ENCODE data around the gene BSN. TPM values are rescaled to one million over a fixed set of nuclear protein-coding genes. Genes with fewer than 3 reads are reported as not detected.

The BSN gene
- total and polyA plus RNA-seq, 2 of the 4 experiments (the other 2 are of a cell fraction) = under 0.01 to 0.03 TPM

- no peak overlapping the region for H2AFZ ChIP-seq (replicated peaks; ENCODE audit: low read length, poor library complexity)
- H3K23ac ChIP-seq (ENCODE audit: low read depth, low read length) = no peak overlapping the region
- no peaks in the 10 kb centered on the region for H3K9me1 ChIP-seq (ENCODE audit: insufficient read depth, low read length)
- no peak overlapping the region for H3K27ac ChIP-seq (ENCODE audit: insufficient read depth, low read length)
- intact Hi-C loops (cut with micrococcal nuclease) = loop anchor here (1.0 to 10.0 kb wide), 3 partner anchors 135 to 391 kb away; no protein-coding TSS in a partner anchor
- no peaks in the 10 kb centered on the region for H3K27me3 ChIP-seq (ENCODE audit: control insufficient read depth, insufficient read depth, low read length)
- no peaks in the 10 kb centered on the region for H3K9me3 ChIP-seq (ENCODE audit: control insufficient read depth, insufficient read depth, low read length)
- ATAC-seq (ENCODE audit: low read depth) (no peak), DNase-seq (no peak)
- no peak overlapping the region for H3K18ac ChIP-seq (ENCODE audit: low read depth, low read length)
- H4K8ac ChIP-seq (ENCODE audit: low read depth in 2 of 2, low read length in 2 of 2) = no peak overlapping the region
- H3K9ac ChIP-seq (ENCODE audit: low read depth, low read length) = no peak overlapping the region
- no peaks in the 10 kb centered on the region for H3K4me1 ChIP-seq (ENCODE audit: control insufficient read depth, insufficient read depth, low read length)
- POLR2A ChIA-PET (ENCODE audit: unreplicated experiment) = no interaction called here
- WGBS, 2 experiments (ENCODE audit: extremely low coverage in 2 of 2, insufficient read length in 1 of 2) = 92% methylated on average over 7 of the region's 7 CpGs; no CpG with 5 or more reads in 1 of the 2 experiments
- no peak overlapping the region for H3K4me2 ChIP-seq (ENCODE audit: low read depth, low read length)
- H2BK20ac ChIP-seq (ENCODE audit: low read depth, low read length) = no peak overlapping the region
- H2BK120ac ChIP-seq (ENCODE audit: low read depth, low read length) = no peak overlapping the region
- TF ChIP-seq MXI1 (IDR thresholded peaks at IDR 0.05; ENCODE audit: borderline replicate concordance, low read depth, low read length) = no peak
- no peak for TF ChIP-seq POLR2A (IDR thresholded peaks at IDR 0.05; ENCODE audit: low read depth, low read length)
- no peak overlapping the region for H3K56ac ChIP-seq (ENCODE audit: extremely low read depth, insufficient read depth, low read length)
- no TSS peak for BruUV-seq (replicated peaks)
- dilution Hi-C loops (cut with HindIII; ENCODE audit: low sequenced_read_pairs, unreplicated experiment) = no loop called here
- no peak overlapping the region for H2AK5ac ChIP-seq (ENCODE audit: low read depth, low read length)
- peaks cover 7% of the 10 kb centered on the region; the same call in 1 of the 2 replicates for H4K20me1 ChIP-seq (ENCODE audit: insufficient read depth, low read length)
- H4K5ac ChIP-seq (ENCODE audit: low read depth, low read length) = no peak overlapping the region
- H2AK9ac ChIP-seq (replicated peaks; ENCODE audit: low read depth, low read length, poor library complexity) = peak overlapping the region; percentile 85
- CTCF ChIA-PET = interaction anchor here (0.5 kb wide), 1 partner anchor 258 kb away, joined by 3 read pairs; no protein-coding TSS in a partner anchor
- no peak overlapping the region for H3K4ac ChIP-seq (ENCODE audit: low read depth, low read length)
- H3K14ac ChIP-seq (replicated peaks; ENCODE audit: low read depth, low read length) = no peak overlapping the region
- in situ Hi-C loops (cut with MboI; ENCODE audit: low sequenced_read_pairs) = loop anchor here (5.0 kb wide), 2 partner anchors 138 to 203 kb away; no protein-coding TSS in a partner anchor
- no peaks in the 10 kb centered on the region for H3K79me1 ChIP-seq (ENCODE audit: low read depth in 1 of 2, low read length in 2 of 2)
- H2BK15ac ChIP-seq (ENCODE audit: low read depth, low read length) = no peak overlapping the region
- H3K36me3 ChIP-seq (ENCODE audit: control insufficient read depth, insufficient read depth, low read length) = peaks cover 44% of the 10 kb centered on the region
- H4K91ac ChIP-seq (ENCODE audit: insufficient read depth, low read depth, low read length) = no peak overlapping the region
- H2BK5ac ChIP-seq (ENCODE audit: low read depth, low read length, poor library complexity, severe bottlenecking) = no peak overlapping the region
- no peak overlapping the region for H3K4me3 ChIP-seq (ENCODE audit: insufficient read depth, low read depth, low read length)
Observed at GRCh38 chr3:49703956-49704355, 149.7 kb downstream of the BSN start.

Data from IMR-90 (cell line).